ENCODE data around the gene KRTAP4-6.
"Not testable (repeated sequence)": the region's sequence is repeated elsewhere in the genome, so short reads cannot be mapped to it uniquely, and the experiment has no call there.

KRTAP4-6 gene

DNA sequence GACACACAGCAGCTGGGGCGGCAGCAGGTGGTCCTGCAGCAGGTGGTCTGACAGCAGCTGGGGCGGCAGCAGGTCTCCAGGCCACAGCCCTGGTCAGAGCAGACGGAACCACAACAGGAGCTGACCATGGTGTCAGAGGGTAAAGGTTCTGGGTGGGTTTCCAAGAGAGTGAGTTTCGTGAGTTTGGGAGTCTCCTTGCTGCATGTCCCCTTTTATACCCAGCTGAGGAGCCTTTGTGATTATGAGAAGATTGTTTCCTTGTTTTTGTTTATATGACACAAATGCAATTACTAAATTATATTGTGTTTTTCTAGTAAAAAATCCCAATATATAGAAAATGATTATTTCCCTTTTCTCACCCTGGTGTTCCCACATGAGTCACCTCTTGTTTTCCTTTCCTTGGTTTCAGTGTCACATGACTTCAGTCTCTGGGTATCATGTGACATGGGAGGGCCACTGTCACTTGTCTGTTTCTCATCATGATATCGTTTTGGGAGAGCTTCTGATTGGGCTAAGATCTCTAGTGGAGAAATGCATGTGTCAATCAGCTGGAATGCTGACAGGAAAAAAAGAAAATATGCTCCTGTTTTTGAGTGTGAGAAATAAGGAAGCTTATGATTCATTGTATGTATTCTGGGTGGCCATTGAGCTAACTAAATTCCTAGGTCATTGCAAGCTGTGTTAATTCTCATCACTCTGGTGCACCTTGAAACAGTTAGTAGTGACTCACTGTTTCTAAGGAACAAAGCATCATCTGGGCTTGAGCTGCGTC lies at the start of gene KRTAP4-6:
Gene KRTAP4-6 (minus strand): TSS at position 185 of the 772 bp plus-strand sequence. CDS start 57 bp downstream, at position 128.
- no peak for DNase-seq

DNA sequence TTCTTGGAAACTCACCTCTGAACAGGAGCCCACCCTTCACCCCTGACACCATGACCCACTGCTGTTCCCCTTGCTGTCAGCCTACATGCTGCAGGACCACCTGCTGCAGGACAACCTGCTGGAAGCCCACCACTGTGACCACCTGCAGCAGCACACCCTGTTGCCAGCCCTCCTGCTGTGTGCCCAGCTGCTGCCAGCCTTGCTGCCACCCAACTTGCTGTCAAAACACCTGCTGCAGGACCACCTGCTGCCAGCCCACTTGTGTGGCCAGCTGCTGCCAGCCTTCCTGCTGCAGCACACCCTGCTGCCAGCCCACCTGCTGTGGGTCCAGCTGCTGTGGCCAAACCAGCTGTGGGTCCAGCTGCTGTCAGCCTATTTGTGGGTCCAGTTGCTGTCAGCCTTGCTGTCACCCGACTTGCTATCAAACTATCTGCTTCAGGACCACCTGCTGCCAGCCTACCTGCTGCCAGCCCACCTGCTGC lies 49.5 kb upstream of the KRTAP4-6 start, which contains the start of gene KRTAP9-1:
Gene KRTAP9-1 (plus strand): TSS at position 51 of the 482 bp plus-strand sequence. CDS start 0 bp downstream, at position 51.
- DNase-seq, result not testable (repeated sequence)

DNA sequence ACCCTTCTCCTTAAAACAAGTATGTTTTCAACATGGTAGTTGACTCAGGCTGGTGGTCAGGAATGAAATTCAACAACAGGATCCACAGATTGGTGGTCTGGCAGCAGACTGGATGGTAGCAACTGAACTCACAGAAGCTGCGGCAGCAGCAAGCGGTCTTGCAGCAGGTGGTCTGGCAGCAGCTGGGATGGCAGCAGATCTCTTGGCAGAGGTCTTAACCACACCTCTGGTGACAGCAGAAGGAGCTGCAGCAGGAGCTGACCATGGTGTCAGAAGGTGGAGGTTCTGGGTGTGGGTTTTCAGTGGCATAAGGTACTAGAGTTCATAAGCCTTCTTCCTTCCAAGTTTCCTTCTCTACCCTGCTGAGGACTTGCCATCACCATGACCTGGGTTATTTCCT lies 46.5 kb upstream of the KRTAP4-6 start:
- DNase-seq, result no peak

DNA sequence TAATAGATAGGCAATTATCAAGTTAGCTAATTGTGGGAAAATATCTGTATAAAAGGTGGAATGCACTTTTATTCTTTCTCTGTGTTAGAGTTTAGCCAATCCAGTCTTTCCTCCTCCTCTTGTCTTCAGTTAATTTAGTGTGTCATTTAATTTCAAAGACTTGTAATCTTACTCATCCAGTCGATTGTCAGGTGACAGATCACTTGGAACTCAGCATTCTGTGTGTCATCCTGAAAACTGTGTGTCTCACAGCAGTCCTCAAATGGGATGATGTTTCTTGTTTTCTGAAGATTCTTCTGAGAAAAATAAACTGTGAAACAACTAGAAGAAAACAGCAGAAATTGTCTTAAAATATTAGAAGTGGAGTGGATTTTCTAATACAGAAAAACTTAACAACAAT lies 44.7 kb upstream of the KRTAP4-6 start:
- no peak for DNase-seq

DNA sequence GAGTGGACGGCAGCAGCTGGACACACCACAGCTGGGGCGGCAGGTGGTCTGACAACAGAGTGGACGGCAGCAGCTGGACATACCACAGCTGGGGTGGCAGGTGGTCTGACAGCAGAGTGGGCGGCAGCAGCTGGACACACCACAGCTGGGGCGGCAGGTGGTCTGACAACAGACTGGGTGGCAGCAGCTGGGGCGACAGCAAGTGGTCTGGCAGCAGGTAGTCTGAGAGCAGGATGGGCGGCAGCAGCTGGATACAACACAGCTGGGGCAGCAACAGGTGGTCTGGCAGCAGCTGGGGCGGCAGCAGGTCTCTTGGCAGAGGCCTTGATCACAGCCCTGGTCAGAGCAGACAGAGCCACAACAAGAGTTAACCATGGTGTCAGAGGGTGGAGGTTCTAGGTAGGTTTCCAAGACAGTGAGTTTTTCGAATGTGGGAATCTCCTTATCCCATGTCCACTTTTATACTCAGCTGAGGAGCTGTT lies 44.2 kb upstream of the KRTAP4-6 start, which contains the start of gene KRTAP4-1:
Gene KRTAP4-1 (minus strand): TSS at position 432 of the 482 bp plus-strand sequence. CDS start 57 bp downstream, at position 375.
- DNase-seq, result no peak

DNA sequence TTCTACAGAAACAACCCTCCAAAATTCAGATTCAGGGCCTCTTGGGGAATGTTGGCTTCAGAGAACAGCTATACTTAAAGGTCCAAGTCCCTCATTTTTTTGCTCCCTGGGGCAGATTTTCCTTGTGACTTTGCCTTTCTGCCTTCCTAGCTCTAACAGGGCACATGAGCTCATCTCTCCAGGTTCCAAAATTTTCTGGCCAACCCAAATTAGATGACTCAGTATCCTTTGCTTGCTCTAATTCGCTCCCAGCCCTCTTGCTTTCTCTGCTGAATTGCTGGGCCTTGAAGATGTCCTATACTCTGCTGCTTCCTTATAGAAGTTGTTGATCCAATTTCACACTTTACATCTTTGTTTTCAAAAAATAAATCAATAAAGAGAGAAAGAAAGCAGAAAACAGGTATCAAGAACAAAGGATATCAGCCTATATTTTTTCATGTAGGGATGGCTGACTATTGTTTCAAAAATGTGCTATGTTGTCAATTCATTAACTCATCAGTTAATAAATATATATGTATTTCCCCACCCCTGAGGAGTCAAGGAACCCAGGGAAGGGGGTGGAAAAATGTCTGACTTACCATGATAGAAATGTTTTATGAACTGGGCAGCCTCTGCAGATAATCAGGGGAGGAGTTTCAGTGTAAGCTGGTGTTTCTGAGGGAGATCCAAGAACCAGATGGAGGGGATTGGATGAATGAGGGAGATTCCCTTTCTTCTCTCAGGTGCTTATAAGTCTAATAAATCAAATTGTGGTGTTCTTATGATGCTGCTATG lies 38.7 kb upstream of the KRTAP4-6 start:
- DNase-seq, result no peak

DNA sequence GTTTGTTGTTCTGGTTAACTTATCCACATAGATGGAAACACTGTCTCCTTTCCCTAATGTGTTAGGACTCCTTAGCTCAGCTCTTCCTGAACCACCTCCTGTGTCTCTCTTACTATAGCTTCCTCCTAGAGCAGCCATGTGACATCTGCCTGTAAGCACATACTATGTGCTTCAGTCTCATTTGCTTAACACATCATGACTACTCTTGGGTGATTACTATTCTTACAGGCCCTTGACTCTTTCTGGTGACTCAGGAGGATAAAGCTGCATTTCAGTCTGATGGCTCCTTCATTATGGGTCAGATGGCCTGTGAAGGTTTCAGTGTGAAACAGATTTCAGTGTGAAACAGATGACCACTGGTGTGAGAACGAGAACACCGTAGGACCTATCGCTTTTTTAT lies 38.0 kb upstream of the KRTAP4-6 start:
- no peak for DNase-seq

DNA sequence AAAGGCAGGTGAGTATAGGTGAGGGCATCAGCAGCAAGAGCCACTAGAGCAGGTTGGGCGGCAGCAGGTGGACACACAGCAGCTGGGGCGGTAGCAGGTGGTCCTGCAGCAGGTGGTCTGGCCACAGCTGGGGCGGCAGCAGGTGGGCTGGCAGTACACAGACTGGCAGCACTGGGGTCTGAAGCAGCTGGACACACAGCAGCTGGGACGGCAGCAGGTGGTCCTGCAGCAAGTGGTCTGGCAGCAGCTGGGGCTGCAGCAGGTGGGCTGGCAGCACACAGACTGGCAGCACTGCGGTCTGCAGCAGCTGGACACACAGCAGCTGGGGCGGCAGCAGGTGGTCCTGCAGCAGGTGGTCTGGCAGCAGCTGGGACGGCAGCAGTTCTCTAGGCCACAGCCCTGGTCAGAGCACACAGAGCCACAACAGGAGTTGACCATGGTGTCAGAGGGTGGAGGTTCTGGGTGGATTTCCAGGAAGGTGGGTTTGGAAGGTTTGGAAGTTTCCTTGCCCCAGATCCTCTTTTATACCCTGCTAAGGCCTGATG lies 37.5 kb upstream of the KRTAP4-6 start, which contains the start of gene KRTAP4-2:
Gene KRTAP4-2 (minus strand): TSS at position 495 of the 545 bp plus-strand sequence. CDS start 57 bp downstream, at position 438.
- no peak for DNase-seq

DNA sequence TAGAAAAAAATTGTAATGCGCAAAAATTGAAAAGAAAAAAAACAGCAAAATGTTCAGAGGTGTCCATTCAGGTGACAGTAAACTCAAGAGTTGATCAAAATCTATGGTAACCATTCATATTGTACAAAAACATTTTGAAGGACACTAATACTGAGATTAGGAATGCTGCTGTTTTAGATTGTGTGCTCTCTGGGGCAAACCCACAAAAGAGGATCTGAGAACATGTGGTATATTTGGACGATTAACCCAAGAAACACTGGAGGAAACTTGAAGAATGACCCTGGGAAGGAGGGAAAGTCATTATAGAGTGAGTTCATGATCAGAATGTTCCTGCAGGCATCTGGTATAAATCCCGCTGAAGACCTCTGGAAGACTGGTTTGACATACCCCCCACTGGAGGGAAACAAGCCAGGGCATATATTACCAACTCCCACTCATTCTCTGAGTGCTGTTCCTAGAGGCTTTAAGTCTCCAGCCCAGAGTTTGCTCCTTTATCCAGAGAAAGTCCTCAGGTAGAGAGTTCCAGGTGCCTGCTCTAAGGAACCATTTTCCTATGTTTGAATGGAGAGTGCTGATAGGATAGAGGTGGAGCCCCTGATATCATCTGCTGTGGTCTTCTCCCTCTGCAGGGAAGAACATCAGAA lies 36.5 kb upstream of the KRTAP4-6 start:
- no peak for DNase-seq

DNA sequence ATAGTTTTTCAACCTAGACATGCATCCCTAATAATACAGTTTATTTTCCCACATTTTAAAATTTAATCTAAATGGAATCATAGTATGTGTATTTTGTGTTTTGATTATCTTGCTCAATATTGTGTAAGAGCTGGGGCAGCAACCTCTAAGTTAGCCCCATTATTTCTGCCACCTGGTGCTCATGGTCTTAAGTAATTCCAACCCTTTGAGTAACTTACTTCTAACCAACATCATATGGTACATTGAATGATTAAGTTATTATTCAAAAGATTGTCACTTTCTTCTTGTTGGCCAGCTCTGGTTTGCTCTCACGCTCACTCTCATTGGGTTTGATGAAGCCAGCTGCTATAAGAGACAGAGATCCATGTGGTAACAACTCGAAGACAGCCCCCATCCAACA lies 31.5 kb upstream of the KRTAP4-6 start:
- DNase-seq, result no peak

DNA sequence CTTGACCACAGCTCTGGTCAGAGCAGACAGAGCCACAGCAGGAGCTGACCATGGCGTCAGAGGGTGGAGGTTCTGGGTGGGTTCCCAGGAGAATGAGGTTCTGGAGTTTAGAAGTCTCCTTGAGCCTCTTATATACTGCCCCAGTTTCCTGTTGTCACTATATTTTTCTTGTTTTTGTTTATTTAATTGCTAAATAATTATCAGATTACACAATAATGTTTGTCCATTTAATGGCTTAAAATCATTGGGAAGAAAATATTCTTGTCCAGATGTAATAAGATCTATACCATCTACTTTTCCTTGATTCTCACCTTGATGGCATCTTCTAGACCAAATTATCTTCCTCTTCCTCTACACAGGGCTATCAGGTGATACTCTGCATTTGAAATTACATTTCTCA lies 27.8 kb upstream of the KRTAP4-6 start, which contains the start of gene KRTAP4-3:
Gene KRTAP4-3 (minus strand): TSS at position 101 of the 400 bp plus-strand sequence. CDS start 49 bp downstream, at position 52.
- no peak for DNase-seq

DNA sequence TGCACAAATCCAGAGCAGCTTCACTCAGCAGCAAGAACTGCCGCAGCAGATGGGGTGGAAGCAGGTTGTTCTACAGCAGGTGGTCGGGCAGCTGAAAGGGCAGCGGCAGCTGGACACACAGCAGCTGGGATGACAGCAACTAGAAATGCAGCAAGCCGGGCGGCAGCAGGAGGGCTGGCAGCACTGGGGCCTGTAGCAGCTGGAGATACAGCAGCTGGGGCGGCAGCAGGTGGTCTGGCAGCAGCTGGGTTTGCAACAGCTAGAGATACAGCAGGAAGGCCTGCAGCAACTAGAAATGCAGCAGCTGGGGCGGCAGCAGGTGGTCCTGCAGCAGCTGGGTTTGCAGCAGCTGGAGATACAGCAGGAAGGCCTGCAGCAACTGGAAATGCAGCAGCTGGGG lies 27.2 kb upstream of the KRTAP4-6 start:
- no peak for DNase-seq

DNA sequence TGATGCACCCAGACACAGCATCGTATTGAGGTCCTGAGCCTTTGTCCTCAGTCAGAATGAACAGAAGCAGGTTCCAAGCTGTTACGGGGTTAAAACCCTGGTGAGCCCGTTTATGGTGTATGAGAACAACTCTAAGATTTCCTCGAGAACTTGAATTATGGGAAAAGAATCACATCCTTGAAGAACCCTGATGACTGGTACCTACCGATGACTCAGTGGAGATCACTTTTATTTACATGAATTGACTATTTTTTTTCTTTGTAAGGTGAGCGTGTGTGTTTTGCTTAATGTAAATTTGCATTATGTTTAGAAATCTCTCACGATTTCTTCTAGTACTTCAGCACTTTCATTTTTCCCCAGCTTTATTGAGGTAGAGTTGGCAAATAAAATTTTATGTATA lies 23.5 kb upstream of the KRTAP4-6 start:
- DNase-seq, result no peak

DNA sequence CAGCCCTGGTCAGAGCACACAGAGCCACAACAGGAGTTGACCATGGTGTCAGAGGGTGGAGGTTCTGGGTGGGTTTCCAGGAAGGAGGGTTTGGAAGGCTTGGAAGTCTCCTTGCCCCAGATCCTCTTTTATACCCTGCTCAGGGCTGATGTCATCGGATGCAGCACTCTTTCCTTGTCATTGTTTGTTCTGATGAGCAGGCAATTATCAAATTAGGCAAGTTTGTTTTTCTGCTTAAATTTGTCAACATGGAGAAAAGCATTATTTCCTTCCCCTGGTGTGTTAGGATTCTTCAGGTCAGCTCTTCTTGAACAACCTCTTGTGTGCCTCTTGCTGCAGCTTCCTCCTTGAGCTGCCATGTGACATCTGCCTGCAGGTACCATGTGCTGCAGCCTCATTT lies 20.3 kb upstream of the KRTAP4-6 start, which contains the start of gene KRTAP4-4:
Gene KRTAP4-4 (minus strand): TSS at position 101 of the 400 bp plus-strand sequence. CDS start 57 bp downstream, at position 44.
- no peak for DNase-seq

DNA sequence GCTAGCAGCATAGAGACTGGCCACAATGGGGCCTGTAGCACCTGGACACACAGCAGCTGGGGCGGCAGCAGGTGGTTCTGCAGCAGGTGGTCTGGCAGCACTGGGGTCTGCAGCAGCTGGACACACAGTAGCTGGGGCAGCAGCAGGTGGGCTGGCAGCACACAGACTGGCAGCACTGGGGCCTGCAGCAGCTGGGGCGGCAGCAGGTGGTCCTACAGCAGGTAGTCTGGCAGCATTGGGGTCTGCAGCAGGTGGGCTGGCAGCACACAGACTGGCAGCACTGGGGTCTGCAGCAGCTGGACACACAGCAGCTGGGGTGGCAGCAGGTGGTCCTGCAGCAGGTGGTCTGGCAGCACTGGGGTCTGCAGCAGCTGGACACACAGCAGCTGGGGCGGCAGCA lies 19.8 kb upstream of the KRTAP4-6 start:
- DNase-seq, result not testable (repeated sequence)

DNA sequence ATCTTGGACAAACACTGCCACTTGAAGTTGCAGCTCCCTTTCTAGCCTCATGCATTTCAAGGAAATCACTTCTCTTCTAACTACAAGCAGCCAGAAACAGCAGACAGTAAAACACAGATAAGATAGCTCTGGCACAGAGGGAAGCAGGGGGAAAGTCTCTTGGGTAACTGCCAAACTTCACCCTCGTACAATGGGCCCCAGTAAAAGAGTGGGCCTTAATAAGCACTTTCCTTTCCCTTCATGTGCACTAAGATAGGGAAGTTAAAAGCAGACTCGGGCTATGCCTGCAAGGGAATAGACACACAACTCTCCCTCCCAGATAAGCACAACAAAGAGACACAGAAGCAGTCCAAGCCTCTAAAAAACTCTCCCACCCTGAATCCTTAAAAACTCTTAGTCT lies 13.5 kb upstream of the KRTAP4-6 start:
- no peak for DNase-seq

DNA sequence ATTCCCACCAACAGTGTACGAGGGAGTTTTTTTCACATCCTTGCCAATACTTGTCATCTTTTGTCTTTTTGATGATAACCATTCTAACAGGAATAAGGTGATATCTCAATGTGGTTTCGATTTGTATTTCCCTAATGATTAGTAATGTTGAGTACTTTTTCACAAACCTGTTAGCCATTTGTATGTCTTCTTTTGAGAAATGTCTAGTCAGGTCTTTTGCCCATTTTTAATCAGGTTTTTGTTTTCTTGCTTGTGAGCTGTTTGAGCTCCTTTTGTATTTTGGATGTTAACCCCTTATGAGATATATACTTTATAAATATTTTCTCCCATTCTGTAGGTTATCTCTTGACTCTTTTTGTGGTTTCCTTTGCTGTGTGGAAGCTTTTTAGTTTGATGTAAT lies 11.2 kb upstream of the KRTAP4-6 start:
- no peak for DNase-seq

DNA sequence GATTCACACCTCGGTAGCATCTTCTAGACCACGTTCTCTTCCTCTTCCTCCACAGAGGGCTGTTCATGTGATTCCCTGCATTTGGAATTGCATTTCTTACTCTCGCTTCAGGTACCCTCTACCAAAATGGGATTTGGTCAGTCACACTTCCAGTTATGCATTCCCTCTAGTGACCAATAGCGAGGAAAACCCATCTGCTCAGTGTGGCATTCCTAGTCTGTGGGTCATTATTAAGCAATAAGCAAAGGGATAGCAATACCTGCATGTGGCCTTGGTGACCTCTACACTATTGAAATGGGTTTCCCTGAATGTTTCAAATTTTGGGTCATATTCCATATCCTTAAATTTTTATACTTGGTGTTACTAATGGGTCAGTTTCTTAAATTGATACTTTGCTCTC lies 9.7 kb upstream of the KRTAP4-6 start:
- DNase-seq, result no peak

DNA sequence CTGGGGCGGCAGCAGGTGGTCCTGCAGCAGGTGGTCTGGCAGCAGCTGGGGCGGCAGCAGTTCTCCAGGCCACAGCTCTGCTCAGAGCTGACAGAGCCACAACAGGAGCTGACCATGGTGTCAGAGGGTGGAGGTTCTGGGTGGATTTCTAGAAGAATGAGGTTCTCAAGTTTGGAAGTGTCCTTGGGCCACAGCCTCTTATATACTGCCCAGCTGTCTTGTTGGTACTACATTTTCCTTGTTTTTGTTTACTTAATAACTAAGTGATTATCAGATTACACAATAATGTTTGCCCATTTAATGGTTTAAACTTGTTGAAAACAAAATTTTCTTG lies 9.3 kb upstream of the KRTAP4-6 start, which contains the start of gene KRTAP4-5:
Gene KRTAP4-5 (minus strand): TSS at position 174 of the 334 bp plus-strand sequence. CDS start 58 bp downstream, at position 116.
- DNase-seq, result no peak

DNA sequence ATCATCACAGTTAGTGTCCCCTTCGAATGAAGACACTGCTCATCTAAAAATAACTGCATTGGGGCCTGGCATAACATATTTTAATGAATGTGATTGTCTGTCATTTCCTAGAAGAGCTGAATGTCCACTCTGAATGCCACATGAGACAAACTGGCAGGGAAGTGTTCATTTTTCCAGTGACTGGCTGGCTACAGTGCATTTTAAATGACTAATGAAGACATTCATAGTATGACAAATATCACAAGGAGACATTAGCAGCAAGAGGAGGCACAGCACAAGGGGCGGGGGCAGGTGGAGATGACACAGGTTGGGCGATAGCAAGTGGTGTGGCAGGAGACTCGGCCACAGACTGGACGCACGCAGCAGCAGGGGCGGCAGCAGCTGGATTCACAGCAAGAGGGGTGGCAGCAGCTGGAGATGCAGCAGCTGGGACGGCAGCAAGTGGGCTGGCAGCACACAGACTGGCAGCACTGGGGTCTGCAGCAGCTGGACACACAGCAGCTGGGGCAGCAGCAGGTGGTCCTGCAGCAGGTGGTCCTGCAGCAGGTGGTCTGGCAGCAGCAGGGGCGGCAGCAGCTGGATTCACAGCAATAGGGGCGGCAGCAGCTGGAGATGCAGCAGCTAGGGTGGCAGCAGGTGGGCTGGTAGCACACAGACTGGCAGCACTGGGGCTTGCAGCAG lies 8.8 kb upstream of the KRTAP4-6 start:
- not testable (repeated sequence) for DNase-seq

DNA sequence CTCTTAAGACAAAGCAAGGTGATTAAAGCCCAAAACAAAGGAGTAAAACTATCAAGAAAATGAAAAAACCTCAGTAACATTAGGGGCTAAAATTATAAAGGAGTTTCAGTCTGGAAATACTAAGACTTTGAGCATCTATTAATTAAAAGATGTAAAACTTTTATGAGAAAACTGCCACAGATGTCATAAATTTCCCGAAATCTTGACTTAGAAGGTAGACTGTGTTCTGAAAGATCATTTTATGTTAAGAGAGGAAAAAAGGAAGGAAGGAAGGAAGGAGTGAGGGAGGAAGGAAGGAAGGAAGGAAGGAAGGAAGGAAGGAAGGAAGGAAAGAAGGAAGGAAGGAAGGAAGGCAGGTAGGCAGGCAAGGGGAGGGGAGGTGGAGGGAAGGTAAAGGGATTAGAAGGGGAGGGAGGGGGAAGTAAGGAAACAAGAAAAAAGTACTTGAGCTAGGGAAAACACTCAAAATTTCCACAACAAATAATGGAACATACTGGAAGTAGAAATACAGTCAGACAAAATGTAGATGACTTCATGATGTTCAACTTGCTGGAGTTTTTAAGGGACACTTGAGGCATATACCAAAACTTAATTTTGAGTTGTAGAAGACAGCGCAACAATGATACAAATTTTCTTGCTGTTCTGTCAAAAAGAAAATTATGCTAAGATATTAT lies 7.3 kb upstream of the KRTAP4-6 start:
- DNase-seq, result no peak
